Activated CD8-positive, alpha-beta memory T cell treated with anti-CD3 and anti-CD28 coated beads for 48 hours (primary cell): Measurements from ENCODE around the gene PJA2.

ENCODE experiments used
- DNase-seq, 3 experiments: peaks; one replicate each; pipeline ENCODE4 v3.0.0-alpha.2; 2020; ENCODE audit warnings: low read depth in 2 of 3, low spot score in 2 of 3

The PJA2 gene

GRCh38 chr5:109351988-109352864 lies 57.5 kb downstream of the PJA2 start:
- no peak for DNase-seq

- DNase-seq, result no peak
These were observed 59.1 kb downstream of the PJA2 start for GRCh38 chr5:109350537-109351270.

GRCh38 chr5:109349388-109349787 lies 60.4 kb downstream of the PJA2 start:
- DNase-seq, result no peak

GRCh38 chr5:109347252-109347888 lies 62.4 kb downstream of the PJA2 start:
- DNase-seq, result no peak

- DNase-seq, result no peak
These were observed 64.1 kb downstream of the PJA2 start for GRCh38 chr5:109345699-109346098.

DNA sequence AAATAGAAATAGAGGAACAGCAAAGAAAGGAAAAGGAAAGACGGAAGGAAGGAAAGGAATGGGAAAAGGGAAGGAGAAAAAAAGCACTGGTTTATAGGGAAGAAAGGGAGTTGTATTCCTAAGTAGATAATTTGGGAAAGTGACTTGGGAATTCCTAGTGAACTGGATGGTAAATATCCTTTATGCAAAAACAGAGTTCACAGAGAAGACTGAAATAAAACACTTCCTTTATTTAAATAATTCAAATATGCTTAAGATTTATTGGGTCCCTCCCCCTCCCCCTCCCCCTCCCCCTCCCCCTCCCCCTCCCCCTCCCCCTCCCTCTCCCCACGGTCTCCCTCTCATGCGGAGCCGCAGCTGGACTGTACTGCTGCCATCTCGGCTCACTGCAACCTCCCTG lies 69.4 kb downstream of the PJA2 start:
- no peak for DNase-seq

DNA sequence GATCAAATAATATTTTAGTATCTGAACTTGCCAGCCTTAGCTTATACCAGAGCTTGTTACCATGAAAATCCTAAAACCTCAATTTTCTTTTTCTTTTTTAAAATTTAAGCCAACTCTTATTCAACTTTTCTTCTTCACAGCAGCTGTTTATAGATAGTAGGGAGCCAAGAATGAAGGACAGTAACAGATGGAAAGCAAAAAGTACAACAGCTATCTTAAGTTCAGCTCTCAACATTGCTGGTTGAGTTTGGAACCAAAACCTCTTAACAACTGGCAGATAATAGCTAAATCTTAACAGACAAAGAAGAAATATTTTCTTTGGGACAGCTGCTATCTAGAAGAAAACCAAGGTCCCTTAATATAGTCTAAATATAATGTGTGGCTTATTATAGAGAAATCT lies 74.7 kb downstream of the PJA2 start:
- no peak for DNase-seq

DNA sequence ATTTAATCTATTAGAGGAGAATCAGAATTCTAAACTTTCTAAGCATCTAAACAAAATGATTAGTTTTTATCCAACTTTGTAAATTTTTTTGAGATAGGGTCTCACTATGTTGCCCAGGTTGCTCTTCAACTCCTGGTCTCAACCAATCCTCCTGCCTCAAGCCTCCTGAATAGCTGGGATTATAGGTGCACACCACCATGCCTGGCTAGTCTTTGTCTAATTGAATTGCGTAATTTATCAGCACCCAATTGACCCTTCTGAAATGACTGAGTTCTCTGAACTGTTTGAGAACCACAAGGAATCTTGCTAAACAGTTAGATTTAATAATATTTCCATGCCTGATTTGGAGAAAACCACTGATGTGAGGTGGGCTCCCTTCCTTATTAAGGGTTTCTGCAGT lies 75.7 kb downstream of the PJA2 start:
- DNase-seq, result no peak

DNA sequence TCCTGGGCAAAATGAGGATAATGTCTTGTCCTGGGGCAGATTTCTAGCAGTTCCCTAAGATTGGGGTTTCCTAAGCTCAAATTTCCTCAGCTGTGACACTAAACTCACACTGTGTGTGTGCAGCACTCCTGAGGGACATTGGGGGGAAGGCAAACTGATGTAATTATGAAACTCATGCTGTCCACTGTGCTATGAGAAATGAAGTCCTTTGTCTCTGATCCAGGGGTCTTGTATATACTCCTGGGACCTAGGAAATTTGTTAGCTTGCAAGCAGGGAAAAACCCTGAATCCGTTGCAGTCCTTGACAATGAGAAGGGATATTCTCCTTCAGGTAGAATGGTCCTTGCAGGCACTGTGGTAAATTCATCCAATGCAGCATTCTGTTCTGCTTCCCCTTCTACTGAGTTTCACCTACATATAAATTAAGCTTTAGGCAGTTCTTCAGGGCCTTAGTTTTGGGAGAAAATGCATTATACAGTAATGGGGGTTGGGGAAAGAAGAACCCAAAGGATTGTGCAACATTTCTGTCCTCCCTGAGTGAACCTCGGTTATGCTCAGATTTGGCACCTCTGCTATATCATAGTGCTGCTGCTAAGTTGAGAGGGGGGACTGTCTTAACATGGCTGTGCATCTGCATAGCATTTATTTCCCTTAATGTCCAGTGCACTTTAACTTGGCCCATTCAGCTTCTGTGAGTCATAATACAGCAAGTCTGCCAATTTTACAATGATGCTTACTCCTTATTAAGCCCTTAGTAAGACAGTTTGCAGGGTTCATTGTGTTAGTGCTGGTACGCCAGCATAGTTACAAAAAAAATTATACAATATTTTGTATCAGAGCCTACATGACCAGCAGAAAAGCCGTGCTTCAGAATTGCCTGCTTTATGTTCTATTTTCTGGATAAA lies 80.2 kb downstream of the PJA2 start:
- DNase-seq, result no peak

GRCh38 chr5:109328626-109329025 lies 81.1 kb downstream of the PJA2 start:
- no peak for DNase-seq

GRCh38 chr5:109327570-109327969 lies 82.2 kb downstream of the PJA2 start:
- DNase-seq, result no peak

DNA sequence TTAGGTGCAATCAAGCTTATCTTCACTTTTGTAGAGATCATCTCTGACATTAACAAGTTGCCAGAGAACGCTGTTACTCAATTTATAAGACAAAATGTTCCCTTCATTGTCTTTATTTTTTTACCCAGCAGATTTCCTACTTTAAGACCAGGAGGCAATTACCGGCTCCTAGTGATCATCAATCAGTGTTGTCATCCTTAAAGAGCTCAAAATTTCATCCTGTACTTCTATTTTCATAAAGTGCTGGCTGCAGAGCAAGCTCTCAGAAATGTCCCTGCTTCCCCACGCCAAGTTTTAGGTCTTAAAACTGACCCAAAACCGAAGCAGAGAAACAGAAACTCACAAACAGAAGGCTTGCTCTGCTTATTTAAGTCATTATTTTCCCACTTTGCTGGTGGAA lies 82.9 kb downstream of the PJA2 start:
- no peak for DNase-seq

DNA sequence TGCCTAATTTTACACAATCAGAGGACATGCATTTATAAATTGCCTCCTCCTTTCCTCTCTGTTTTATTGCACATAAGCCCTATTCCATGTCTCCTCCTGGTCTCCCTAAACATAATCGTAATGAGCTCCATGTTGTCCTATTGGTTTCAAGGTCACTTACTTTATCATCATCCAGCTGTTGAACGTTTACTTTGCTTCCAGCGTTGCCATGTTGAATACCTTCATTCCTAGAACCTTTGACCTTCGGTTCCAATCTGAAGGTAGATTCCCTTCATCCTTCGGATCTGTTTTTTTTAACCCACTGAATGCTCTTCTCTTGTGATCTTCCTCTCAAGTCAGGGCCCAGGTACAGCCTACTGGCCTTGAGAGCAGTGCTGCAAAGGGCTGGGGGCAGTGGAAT lies 84.3 kb downstream of the PJA2 start:
- DNase-seq, result no peak

GRCh38 chr5:109324931-109325330 lies 84.8 kb downstream of the PJA2 start:
- DNase-seq, result no peak

GRCh38 chr5:109324351-109324750 lies 85.4 kb downstream of the PJA2 start:
- DNase-seq, result no peak

GRCh38 chr5:109322694-109323093 lies 87.1 kb downstream of the PJA2 start:
- no peak for DNase-seq

GRCh38 chr5:109319351-109319750 lies 90.4 kb downstream of the PJA2 start:
- no peak for DNase-seq

- no peak for DNase-seq
These were observed 91.2 kb downstream of the PJA2 start for GRCh38 chr5:109318455-109319108.

DNA sequence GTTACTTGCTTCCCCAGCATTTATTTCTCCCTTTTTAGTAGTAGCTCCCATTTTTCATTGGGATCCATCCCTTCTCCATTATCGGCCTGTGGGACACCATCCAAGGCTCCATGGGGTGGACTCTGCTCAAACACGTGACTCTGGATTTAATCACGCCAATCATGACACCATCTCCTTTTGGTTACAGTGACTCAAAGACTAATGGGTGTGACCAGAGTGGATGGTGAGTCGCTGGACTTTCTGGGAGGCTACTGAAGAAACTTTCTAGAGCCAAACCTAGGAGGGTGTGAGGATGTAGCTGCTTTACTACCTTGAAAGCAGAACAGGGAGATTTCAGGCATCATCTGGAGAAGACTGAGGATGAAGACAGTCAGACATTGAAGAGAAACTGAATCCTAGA lies 93.1 kb downstream of the PJA2 start:
- DNase-seq, result no peak

DNA sequence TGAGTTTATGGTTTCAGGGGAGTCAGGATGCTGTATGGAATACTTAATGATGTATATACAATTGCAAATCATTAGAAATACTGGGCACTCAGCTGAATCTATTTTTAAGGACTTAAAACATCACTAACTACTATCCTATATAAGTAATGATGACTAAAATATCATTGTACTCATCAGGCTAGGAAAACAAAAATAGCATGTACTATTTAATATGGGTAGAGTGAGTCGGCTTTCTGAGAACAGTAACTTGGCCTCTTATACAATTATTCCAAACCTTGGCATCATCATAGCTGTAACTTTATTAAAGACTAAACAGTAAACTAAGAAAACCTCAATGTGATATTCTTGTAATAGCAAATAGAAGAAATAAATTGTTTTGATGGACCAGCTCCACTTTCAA lies 94.5 kb downstream of the PJA2 start:
- no peak for DNase-seq

DNA sequence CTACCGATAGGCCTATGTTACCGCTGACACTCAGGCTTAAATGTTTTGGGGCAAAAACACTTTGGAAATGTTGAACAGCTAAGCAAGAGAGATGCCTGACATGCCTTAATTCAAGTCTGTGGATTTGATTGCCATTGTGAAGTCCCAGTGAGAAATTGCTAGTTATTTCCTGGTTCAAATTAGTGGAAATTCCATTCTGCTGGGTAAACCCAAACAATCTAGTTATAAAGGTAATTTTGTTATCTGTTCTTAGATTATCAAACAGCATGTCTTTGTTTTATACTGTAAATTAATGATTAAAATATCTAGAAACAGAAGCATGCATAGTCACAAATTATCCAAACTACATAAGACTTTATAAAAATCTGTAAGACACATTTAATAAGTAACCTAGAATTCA lies 96.6 kb downstream of the PJA2 start:
- DNase-seq, result no peak
